H1 (cell line): ENCODE measurements around the gene PTK6. TPM values are rescaled to one million over a fixed set of nuclear protein-coding genes. Genes with fewer than 3 reads are reported as not detected.
"Not testable (repeated sequence)": the region's sequence is repeated elsewhere in the genome, so short reads cannot be mapped to it uniquely, and the experiment has no call there.

Source experiments
- CTCF ChIA-PET: fragments of 300-600 bp; sonication (Branson Sonifier 250); formaldehyde crosslinking; loops from one replicate; lab custom pipeline; 2021; ENCODE audit not compliant: partially characterized antibody; lab: Charles Lee
- POLR2A ChIA-PET: fragments of 300-600 bp; sonication (Branson Sonifier 250); formaldehyde crosslinking; loops from one replicate; lab custom pipeline; 2021; ENCODE audit warnings: inconsistent platforms; ENCODE audit not compliant: partially characterized antibody; lab: Charles Lee
- DNase-seq, 2 experiments: peaks; one replicate each; pipeline versions ENCODE4 v3.0.0 to v3.0.0-alpha.2; 2010 to 2022; ENCODE audit warnings: low spot score in 2 of 2, low read depth in 1 of 2, mixed read lengths in 1 of 2
- FAIRE-seq: peaks from 2 replicates; lab custom pipeline; 2011; peaks lifted over from hg19 to GRCh38; lab: Jason Lieb, UNC
- H2AFZ ChIP-seq: 2 replicates; pipeline ENCODE4 v1.8.1; 2012; ENCODE audit warnings: low read length, inconsistent platforms
- H2AK5ac ChIP-seq: 2 replicates; pipeline ENCODE4 v1.6.1; 2013; ENCODE audit warnings: low read depth, low read length
- H2BK120ac ChIP-seq: replicated peaks from 2 replicates; pipeline ENCODE3; 2013; ENCODE audit warnings: low read depth, low read length, inconsistent platforms
- H2BK12ac ChIP-seq: 2 replicates; pipeline ENCODE4 v1.6.1; 2013; ENCODE audit warnings: low read depth, low read length
- H2BK15ac ChIP-seq: 2 replicates; pipeline ENCODE4 v1.6.1; 2013; ENCODE audit warnings: low read length
- H2BK20ac ChIP-seq: 2 replicates; pipeline ENCODE4 v1.6.1; 2013; ENCODE audit warnings: low read length
- H2BK5ac ChIP-seq: 2 replicates; pipeline ENCODE4 v1.6.1; 2013; ENCODE audit warnings: low read depth, low read length
- H3K14ac ChIP-seq: 2 replicates; pipeline ENCODE4 v1.6.1; 2013; ENCODE audit warnings: inconsistent platforms; ENCODE audit not compliant: insufficient read length
- H3K18ac ChIP-seq: 2 replicates; pipeline ENCODE4 v1.6.1; 2013; ENCODE audit warnings: low read length; ENCODE audit errors: extremely low read depth
- H3K23ac ChIP-seq: 2 replicates; pipeline ENCODE4 v1.6.1; 2013; ENCODE audit warnings: inconsistent platforms; ENCODE audit not compliant: insufficient read length
- H3K23me2 ChIP-seq: 2 replicates; pipeline ENCODE4 v1.6.1; 2013; ENCODE audit warnings: low read depth, low read length
- H3K27ac ChIP-seq: 2 replicates; pipeline ENCODE4 v1.6.1; 2011; ENCODE audit warnings: low read depth, low read length, inconsistent platforms
- H3K27me3 ChIP-seq, 4 experiments: replicated peaks in 1 of 4; 1 replicate in 1 of 4; 2 replicates in 3 of 4; pipeline versions ENCODE4 v1.6.1 to v1.8.1; 2011 to 2013; ENCODE audit warnings: low read length in 3 of 4, mild to moderate bottlenecking in 3 of 4, inconsistent platforms in 2 of 4, mixed read lengths in 2 of 4, moderate library complexity in 1 of 4; ENCODE audit not compliant: control insufficient read depth in 3 of 4, insufficient read depth in 3 of 4; ENCODE audit errors: extremely low read depth in 1 of 4
- H3K36me3 ChIP-seq, 4 experiments: 2 replicates each; pipeline versions ENCODE4 v1.6.1 to v1.8.1; 2011 to 2013; ENCODE audit warnings: mild to moderate bottlenecking in 4 of 4, low read length in 3 of 4, moderate library complexity in 2 of 4, control low read depth in 1 of 4, inconsistent platforms in 1 of 4; ENCODE audit not compliant: insufficient read depth in 4 of 4, control insufficient read depth in 2 of 4
- H3K4ac ChIP-seq: replicated peaks from 2 replicates; pipeline ENCODE3; 2013; ENCODE audit warnings: low read length, low read depth, mixed read lengths, inconsistent platforms; ENCODE audit not compliant: insufficient read length
- H3K4me1 ChIP-seq, 4 experiments: replicated peaks in 1 of 4; 1 replicate in 1 of 4; 2 replicates in 3 of 4; pipeline versions ENCODE4 v1.6.1 to v1.8.1; 2011 to 2013; ENCODE audit warnings: low read length in 3 of 4, inconsistent platforms in 2 of 4, mixed read lengths in 1 of 4; ENCODE audit not compliant: insufficient read depth in 4 of 4, control insufficient read depth in 3 of 4
- H3K4me2 ChIP-seq, 2 experiments: 2 replicates each; pipeline versions ENCODE4 v1.6.1 to v1.8.1; 2011 to 2013; ENCODE audit warnings: low read depth in 2 of 2, low read length in 2 of 2, control low read depth in 1 of 2, inconsistent platforms in 1 of 2, mild to moderate bottlenecking in 1 of 2; ENCODE audit not compliant: insufficient read depth in 1 of 2
- H3K4me3 ChIP-seq, 4 experiments: fragments of 200-600, 300-600 bp in 1 of 4; sonication (generic), shearing (Covaris generic), sonication (Bioruptor Twin) in 1 of 4; 2 replicates each; pipeline versions ENCODE4 v1.5.1 to v1.8.1; 2011 to 2016; ENCODE audit warnings: low read length in 4 of 4, low read depth in 3 of 4, control low read depth in 2 of 4, inconsistent platforms in 2 of 4, mild to moderate bottlenecking in 2 of 4, mixed read lengths in 1 of 4, moderate library complexity in 1 of 4; ENCODE audit not compliant: insufficient read depth in 2 of 4; ENCODE audit errors: extremely low read depth in 1 of 4
- H3K56ac ChIP-seq: replicated peaks from 2 replicates; pipeline ENCODE3; 2013; ENCODE audit warnings: low read depth, mild to moderate bottlenecking, mixed read lengths, low read length, inconsistent platforms; ENCODE audit not compliant: insufficient read length
- H3K79me1 ChIP-seq: 2 replicates; pipeline ENCODE4 v1.6.1; 2013; ENCODE audit warnings: low read depth, low read length, control low read depth
- H3K79me2 ChIP-seq, 2 experiments: 2 replicates each; pipeline versions ENCODE4 v1.6.1 to v1.8.1; 2012 to 2013; ENCODE audit warnings: low read length in 2 of 2, mild to moderate bottlenecking in 2 of 2, inconsistent platforms in 1 of 2; ENCODE audit not compliant: insufficient read depth in 2 of 2, control insufficient read depth in 1 of 2
- H3K9ac ChIP-seq, 4 experiments: replicated peaks in 1 of 4; 1 replicate in 1 of 4; 2 replicates in 3 of 4; pipeline versions ENCODE4 v1.6.1 to v1.8.1; 2011 to 2013; ENCODE audit warnings: low read depth in 3 of 4, low read length in 3 of 4, control low read depth in 2 of 4, mild to moderate bottlenecking in 2 of 4, moderate library complexity in 2 of 4, inconsistent platforms in 1 of 4; ENCODE audit errors: extremely low read depth in 1 of 4
- H3K9me3 ChIP-seq, 2 experiments: 2 replicates each; pipeline versions ENCODE4 v1.6.1 to v1.8.1; 2012 to 2013; ENCODE audit warnings: mild to moderate bottlenecking in 2 of 2, moderate library complexity in 2 of 2, control low read depth in 1 of 2, inconsistent platforms in 1 of 2, low read depth in 1 of 2, low read length in 1 of 2, mixed read lengths in 1 of 2; ENCODE audit not compliant: insufficient read depth in 2 of 2
- H4K20me1 ChIP-seq, 2 experiments: replicated peaks in 1 of 2; 2 replicates each; pipeline versions ENCODE3 to v1.8.1; 2011 to 2013; ENCODE audit warnings: inconsistent platforms in 2 of 2, low read length in 2 of 2, mild to moderate bottlenecking in 1 of 2; ENCODE audit not compliant: insufficient read depth in 2 of 2, control insufficient read depth in 1 of 2
- H4K5ac ChIP-seq: 2 replicates; pipeline ENCODE4 v1.6.1; 2013; ENCODE audit warnings: low read length, low read depth, mixed read lengths, inconsistent platforms; ENCODE audit not compliant: insufficient read length
- H4K8ac ChIP-seq: 2 replicates; pipeline ENCODE4 v1.8.0; 2013; ENCODE audit warnings: mild to moderate bottlenecking, moderate library complexity, low read length, inconsistent platforms; ENCODE audit not compliant: insufficient read depth; ENCODE audit errors: extremely low read depth
- H4K91ac ChIP-seq: replicated peaks from 2 replicates; pipeline ENCODE3; 2013; ENCODE audit warnings: low read length, mixed read lengths, inconsistent platforms; ENCODE audit not compliant: insufficient read length
- WGBS, 2 experiments: shearing (Covaris generic) in 1 of 2; methylation state at CpG; one replicate each; pipeline versions ENCODE4 v1.1.6 to v1.1.7; 2013 to 2015; ENCODE audit warnings: low lambda C conversion rate in 2 of 2, mixed read lengths in 2 of 2, inconsistent platforms in 1 of 2, low coverage in 1 of 2, missing lambda C conversion rate in 1 of 2; ENCODE audit not compliant: insufficient replicate concordance in 2 of 2, insufficient coverage in 1 of 2, insufficient read length in 1 of 2; ENCODE audit errors: extremely low coverage in 1 of 2, missing lambda C conversion rate in 1 of 2; 5-methylcytosine and 5-hydroxymethylcytosine counted together
- polyA plus RNA-seq, 7 experiments: library from polyadenylated mRNA; depleted of rRNA in 3 of 7; stranded (reverse) in 5 of 7; unstranded in 2 of 7; fragments of >200 nt in 5 of 7; fragments of 200-250 nt in 2 of 7; gene quantifications; 1 replicate in 5 of 7; 2 replicates in 1 of 7; 4 replicates in 1 of 7; pipeline versions ENCODE4 v1.2.1 to v1.2.3, GENCODE V29; 2011 to 2013; ENCODE audit warnings: missing spikeins in 2 of 7, mixed read lengths in 2 of 7
- total RNA-seq: library from RNA; stranded (reverse); fragmentation: NEBNext Ultra II Directional; extraction: Animal tissue kit (Norgen Biotek cat#: 25700); gene quantifications from 2 replicates; pipeline ENCODE4 v1.2.1, GENCODE V29; 2021

PTK6 gene
- total and polyA plus RNA-seq, 2 of the 8 experiments (the other 6 are each of a cell fraction or from before 2014, with no cell fraction given): 0.12 to 0.19 TPM

DNA sequence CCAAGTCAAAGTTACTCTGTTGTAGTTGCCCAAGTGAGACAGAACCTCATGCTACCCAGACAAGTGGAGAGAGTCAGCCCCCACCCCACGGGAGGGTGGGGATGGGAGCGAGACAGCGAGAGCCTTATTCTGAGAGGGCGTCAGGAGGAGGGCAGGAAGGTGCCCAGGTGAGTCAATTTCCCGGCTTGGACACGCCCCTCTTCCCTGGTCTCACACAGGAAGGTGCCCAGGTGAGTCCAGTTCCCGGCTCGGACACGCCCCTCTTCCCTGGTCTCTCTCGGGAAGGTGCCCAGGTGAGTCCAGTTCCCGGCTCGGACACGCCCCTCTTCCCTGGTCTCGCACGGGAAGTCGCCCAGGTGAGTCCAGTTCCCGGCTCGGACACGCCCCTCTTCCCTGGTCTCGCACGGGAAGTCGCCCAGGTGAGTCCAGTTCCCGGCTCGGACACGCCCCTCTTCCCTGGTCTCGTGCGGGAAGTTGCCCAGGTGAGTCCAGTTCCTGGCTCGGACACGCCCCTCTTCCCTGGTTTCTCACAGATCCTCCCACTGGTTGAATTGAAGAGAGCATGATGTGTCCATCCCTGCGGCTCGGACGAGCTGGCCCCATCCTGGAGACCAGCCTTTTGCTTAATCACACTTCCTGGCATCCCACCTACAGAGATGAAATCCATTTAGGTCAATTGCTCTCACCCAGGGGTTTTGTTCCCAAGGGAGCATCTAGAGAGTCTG lies 57.3 kb downstream of the PTK6 start:
- H2AK5ac ChIP-seq, H3K36me3 ChIP-seq, H3K4me2 ChIP-seq, H3K27me3 ChIP-seq, H3K18ac ChIP-seq, DNase-seq, H2BK120ac ChIP-seq, H4K5ac ChIP-seq, H4K20me1 ChIP-seq, H4K8ac ChIP-seq, CTCF ChIA-PET, H3K14ac ChIP-seq, H3K9ac ChIP-seq, H3K23ac ChIP-seq, H3K23me2 ChIP-seq, H3K4me3 ChIP-seq, H4K91ac ChIP-seq, H2BK5ac ChIP-seq, H3K27ac ChIP-seq, FAIRE-seq, H3K4ac ChIP-seq, H2BK20ac ChIP-seq, H3K56ac ChIP-seq, H3K9me3 ChIP-seq, H3K79me2 ChIP-seq, H2AFZ ChIP-seq, H3K79me1 ChIP-seq, POLR2A ChIA-PET: not testable (repeated sequence)
- Histone ChIP-seq H2BK15ac (0 out of 2 replicates have a peak overlapping the region, but pooled peaks have one; percentile 16), H2BK12ac (peak overlapping the region; percentile 77; the same call in 1 of the 2 replicates), H3K4me1 (peaks cover 0 to 20% (median 12%) of the 10 kb centered on the region in 4 experiments; a peak in 5 of 7 replicates)
- WGBS, 2 experiments: 84% methylated on average over 20 of the region's 32 CpGs; no CpG with 5 or more reads in 1 of the 2 experiments
